Loucy (cell line): ENCODE data around the gene IGSF21.

Experiments
- CTCF ChIP-seq: fragments of 200-600 bp; sonication (generic); conservative IDR thresholded peaks from 2 replicates; pipeline ENCODE4 v1.5.1; 2014; ENCODE audit warnings: mild to moderate bottlenecking, antibody characterized with exemption, low read length
- EZH2phosphoT487 ChIP-seq: fragments of 200-600 bp; IDR thresholded peaks from 2 replicates; pipeline ENCODE4 v1.6.1; 2018; ENCODE audit warnings: antibody characterized with exemption, mild to moderate bottlenecking, moderate library complexity, borderline replicate concordance

GRCh38 chr1:18058206-18058921 lies 49.2 kb upstream of the IGSF21 start:
- no peak for TF ChIP-seq CTCF
- no peak for TF ChIP-seq EZH2phosphoT487
